PC-9 (cell line): Measurements from ENCODE around the gene ZNG1F. TPM values are rescaled to one million over a fixed set of nuclear protein-coding genes. Genes with fewer than 3 reads are reported as not detected.
"Not testable (repeated sequence)": the region's sequence is repeated elsewhere in the genome, so short reads cannot be mapped to it uniquely, and the experiment has no call there.

Experiments used
- BruUV-seq: library from RNA; stranded (reverse); fragments of 400-500 nt; replicated peaks from 2 replicates; lab custom pipeline; 2021; lab: Mats Ljungman, UMichigan
- CTCF ChIA-PET: fragments of 300-600 bp; sonication (Branson Sonifier 250); formaldehyde crosslinking; loops from one replicate; lab custom pipeline; 2022; ENCODE audit warnings: antibody characterized with exemption; lab: Charles Lee
- POLR2A ChIA-PET: fragments of 300-600 bp; sonication (Branson Sonifier 250); formaldehyde crosslinking; loops from one replicate; lab custom pipeline; 2022; ENCODE audit warnings: antibody characterized with exemption; ENCODE audit not compliant: unreplicated experiment; lab: Charles Lee
- DNase-seq, 2 experiments: peaks; one replicate each; pipeline versions ENCODE4 v3.0.0 to v3.0.0-alpha.2; 2015 to 2022; ENCODE audit warnings: mixed read lengths in 1 of 2
- H2AFZ ChIP-seq: fragments of 200-600 bp; sonication (generic); 2 replicates; pipeline ENCODE4 v1.8.1; 2017; ENCODE audit warnings: antibody characterized with exemption
- H3F3A ChIP-seq: fragments of 200-600 bp; sonication (generic); 2 replicates; pipeline ENCODE4 v1.8.1; 2017; ENCODE audit warnings: antibody characterized with exemption, mild to moderate bottlenecking, low read depth; ENCODE audit not compliant: insufficient read depth
- H3K27ac ChIP-seq: fragments of 200-600 bp; sonication (generic); 2 replicates; pipeline ENCODE4 v1.6.1; 2016; ENCODE audit warnings: mixed run types
- H3K27me3 ChIP-seq: fragments of 200-600 bp; sonication (generic); 2 replicates; pipeline ENCODE4 v1.6.1; 2016; ENCODE audit warnings: low read depth, mixed run types; ENCODE audit not compliant: insufficient read depth
- H3K36me3 ChIP-seq: fragments of 200-600 bp; sonication (generic); 2 replicates; pipeline ENCODE4 v1.6.1; 2016; ENCODE audit warnings: low read depth, mixed run types
- H3K4me1 ChIP-seq: fragments of 200-600 bp; sonication (generic); replicated peaks from 2 replicates; pipeline ENCODE4 v1.6.1; 2016; ENCODE audit warnings: mixed run types; ENCODE audit not compliant: insufficient read depth
- H3K4me2 ChIP-seq: fragments of 200-600 bp; sonication (generic); 2 replicates; pipeline ENCODE4 v1.6.1; 2017; ENCODE audit warnings: mixed run types
- H3K4me3 ChIP-seq: fragments of 200-600 bp; sonication (generic); 2 replicates; pipeline ENCODE4 v1.6.1; 2016; ENCODE audit warnings: mixed run types
- H3K79me2 ChIP-seq: fragments of 200-600 bp; sonication (generic); 2 replicates; pipeline ENCODE4 v1.6.1; 2017; ENCODE audit warnings: low read depth, mixed run types
- H3K9me2 ChIP-seq: fragments of 200-600 bp; sonication (generic); 2 replicates; pipeline ENCODE4 v1.8.1; 2017; ENCODE audit warnings: mild to moderate bottlenecking; ENCODE audit not compliant: insufficient read depth
- H3K9me3 ChIP-seq: fragments of 200-600 bp; sonication (generic); 2 replicates; pipeline ENCODE4 v1.8.1; 2016; ENCODE audit warnings: low read depth; ENCODE audit not compliant: insufficient read depth
- H4K20me1 ChIP-seq: fragments of 200-600 bp; sonication (generic); 2 replicates; pipeline ENCODE4 v1.8.1; 2017; ENCODE audit not compliant: insufficient read depth
- intact Hi-C: fragments of 100-400 bp; cut with micrococcal nuclease; formaldehyde crosslinking; loops from one replicate; pipeline ENCODE4 v1.10.0; 2022; ENCODE audit not compliant: unreplicated experiment
- total RNA-seq: library from RNA; stranded (reverse); gene quantifications from 2 replicates; pipeline ENCODE4 v1.2.3, GENCODE V29; 2021

Gene ZNG1F
- total RNA-seq, 1 experiment from 2014 or later: 2.7 TPM

- H3K4me3 ChIP-seq, intact Hi-C loops: not testable (repeated sequence)
These were observed 65.7 kb downstream of the ZNG1F start for GRCh38 chr9:41123396-41123795.

GRCh38 chr9:41120696-41121095, 68.4 kb downstream of the ZNG1F start:
- H4K20me1 ChIP-seq, H2AFZ ChIP-seq, H3K27ac ChIP-seq, H3F3A ChIP-seq, H3K4me1 ChIP-seq, H3K4me2 ChIP-seq, H3K9me2 ChIP-seq, H3K36me3 ChIP-seq, intact Hi-C loops, BruUV-seq, H3K9me3 ChIP-seq, POLR2A ChIA-PET, H3K79me2 ChIP-seq, H3K4me3 ChIP-seq, CTCF ChIA-PET, DNase-seq, H3K27me3 ChIP-seq: not testable (repeated sequence)

More at GRCh38 chr9:41123396-41123795, 65.7 kb downstream of the ZNG1F start:
- H4K20me1 ChIP-seq, DNase-seq, H3K9me2 ChIP-seq, H3K36me3 ChIP-seq, H3K9me3 ChIP-seq, H2AFZ ChIP-seq, CTCF ChIA-PET, H3K4me2 ChIP-seq, BruUV-seq, POLR2A ChIA-PET, H3F3A ChIP-seq, H3K79me2 ChIP-seq, H3K27ac ChIP-seq, H3K4me1 ChIP-seq, H3K27me3 ChIP-seq: not testable (repeated sequence)

GRCh38 chr9:41119719-41120118, 69.4 kb downstream of the ZNG1F start:
- BruUV-seq, intact Hi-C loops: not testable (repeated sequence)

GRCh38 chr9:41119311-41119710, 69.8 kb downstream of the ZNG1F start:
- intact Hi-C loops, H3K4me2 ChIP-seq, H2AFZ ChIP-seq, H3K4me3 ChIP-seq, H3K9me3 ChIP-seq, H4K20me1 ChIP-seq, POLR2A ChIA-PET, DNase-seq, H3K79me2 ChIP-seq, H3K27me3 ChIP-seq, H3K4me1 ChIP-seq, H3K36me3 ChIP-seq, H3K9me2 ChIP-seq, BruUV-seq, CTCF ChIA-PET, H3K27ac ChIP-seq, H3F3A ChIP-seq: not testable (repeated sequence)

More at GRCh38 chr9:41119719-41120118, 69.4 kb downstream of the ZNG1F start:
- H3K4me1 ChIP-seq, POLR2A ChIA-PET, DNase-seq, H2AFZ ChIP-seq, H3K9me2 ChIP-seq, H3K27ac ChIP-seq, H3K79me2 ChIP-seq, H3K4me2 ChIP-seq, H3F3A ChIP-seq, CTCF ChIA-PET, H3K36me3 ChIP-seq, H3K4me3 ChIP-seq, H4K20me1 ChIP-seq, H3K27me3 ChIP-seq, H3K9me3 ChIP-seq: not testable (repeated sequence)

- BruUV-seq, H3K4me2 ChIP-seq, POLR2A ChIA-PET, CTCF ChIA-PET, DNase-seq, intact Hi-C loops, H3K36me3 ChIP-seq, H2AFZ ChIP-seq, H3K79me2 ChIP-seq, H3K4me1 ChIP-seq, H4K20me1 ChIP-seq, H3K9me3 ChIP-seq, H3K27ac ChIP-seq, H3K4me3 ChIP-seq, H3F3A ChIP-seq, H3K27me3 ChIP-seq, H3K9me2 ChIP-seq: not testable (repeated sequence)
These were observed 75.8 kb downstream of the ZNG1F start for GRCh38 chr9:41113348-41113747.

GRCh38 chr9:41111414-41111813, 77.7 kb downstream of the ZNG1F start:
- H3K4me3 ChIP-seq, H3K79me2 ChIP-seq, H3K27ac ChIP-seq, H3K36me3 ChIP-seq, CTCF ChIA-PET, H4K20me1 ChIP-seq, H3K9me2 ChIP-seq, H3K27me3 ChIP-seq, BruUV-seq, H3K4me2 ChIP-seq, intact Hi-C loops, DNase-seq, H3K4me1 ChIP-seq, H3F3A ChIP-seq, H2AFZ ChIP-seq, H3K9me3 ChIP-seq, POLR2A ChIA-PET: not testable (repeated sequence)

GRCh38 chr9:41110913-41111312, 78.2 kb downstream of the ZNG1F start:
- H2AFZ ChIP-seq, H3F3A ChIP-seq, intact Hi-C loops, H3K4me3 ChIP-seq, POLR2A ChIA-PET, H3K27me3 ChIP-seq, H3K4me1 ChIP-seq, H3K9me3 ChIP-seq, H4K20me1 ChIP-seq, BruUV-seq, H3K4me2 ChIP-seq, CTCF ChIA-PET, DNase-seq, H3K27ac ChIP-seq, H3K79me2 ChIP-seq, H3K9me2 ChIP-seq, H3K36me3 ChIP-seq: not testable (repeated sequence)
